Measurements from ENCODE around the gene GPC1. TPM values are rescaled to one million over a fixed set of nuclear protein-coding genes. Genes with fewer than 3 reads are reported as not detected.

Gene GPC1
- total RNA-seq, 1 donor from 2014 or later: 91.4 TPM

- no peaks in the 10 kb centered on the region for H3K36me3 Mint-ChIP-seq (ENCODE audit: insufficient read depth)
- peaks cover 3% of the 10 kb centered on the region for H3K9me3 Mint-ChIP-seq (ENCODE audit: low read depth)
- H3K27me3 Mint-ChIP-seq: peaks cover 12% of the 10 kb centered on the region
- no peak overlapping the region for H3K4me3 Mint-ChIP-seq (ENCODE audit: low read depth)
- H3K27ac Mint-ChIP-seq: no peak overlapping the region
- no peak for TF ChIP-seq CTCF (IDR thresholded peaks at IDR 0.05; ENCODE audit: unreplicated experiment)
- DNase-seq (ENCODE audit: low spot score, unreplicated experiment): no peak
- H3K4me1 Mint-ChIP-seq (ENCODE audit: low read depth): peaks cover 12% of the 10 kb centered on the region
These were observed 4.2 kb upstream of the GPC1 start for GRCh38 chr2:240431271-240431660.

GRCh38 chr2:240431661-240432424 lies 3.6 kb upstream of the GPC1 start:
- TF ChIP-seq CTCF (IDR thresholded peaks at IDR 0.05; ENCODE audit: unreplicated experiment): no peak
- Mint-ChIP-seq H3K9me3 (ENCODE audit: low read depth) (no peaks in the 10 kb centered on the region), H3K4me3 (ENCODE audit: low read depth) (no peak overlapping the region), H3K27me3 (peaks cover 12% of the 10 kb centered on the region), H3K4me1 (ENCODE audit: low read depth) (peaks cover 7% of the 10 kb centered on the region), H3K36me3 (ENCODE audit: insufficient read depth) (no peaks in the 10 kb centered on the region), H3K27ac (no peak overlapping the region)
- DNase-seq (ENCODE audit: low spot score, unreplicated experiment): no peak

- no peaks in the 10 kb centered on the region for H3K36me3 Mint-ChIP-seq (ENCODE audit: insufficient read depth)
- no peak for TF ChIP-seq CTCF (IDR thresholded peaks at IDR 0.05; ENCODE audit: unreplicated experiment)
- no peak for DNase-seq (ENCODE audit: low spot score, unreplicated experiment)
These were observed 3.0 kb upstream of the GPC1 start for GRCh38 chr2:240432430-240432819.

GRCh38 chr2:240432820-240433801 lies 2.4 kb upstream of the GPC1 start:
- Mint-ChIP-seq H3K27me3 (peaks cover 15% of the 10 kb centered on the region), H3K4me1 (ENCODE audit: low read depth) (no peaks in the 10 kb centered on the region), H3K9me3 (ENCODE audit: low read depth) (no peaks in the 10 kb centered on the region), H3K36me3 (ENCODE audit: insufficient read depth) (no peaks in the 10 kb centered on the region), H3K4me3 (ENCODE audit: low read depth) (peak overlapping the region; percentile 55), H3K27ac (no peak overlapping the region)
- no peak for TF ChIP-seq CTCF (IDR thresholded peaks at IDR 0.05; ENCODE audit: unreplicated experiment)
- no peak for DNase-seq (ENCODE audit: low spot score, unreplicated experiment)

More at GRCh38 chr2:240432430-240432819, 3.0 kb upstream of the GPC1 start:
- Mint-ChIP-seq H3K4me1 (ENCODE audit: low read depth) (peaks cover 4% of the 10 kb centered on the region), H3K4me3 (ENCODE audit: low read depth) (no peak overlapping the region), H3K27ac (no peak overlapping the region), H3K9me3 (ENCODE audit: low read depth) (no peaks in the 10 kb centered on the region), H3K27me3 (peaks cover 12% of the 10 kb centered on the region)

- no peak for DNase-seq (ENCODE audit: low spot score, unreplicated experiment)
- no peaks in the 10 kb centered on the region for H3K4me1 Mint-ChIP-seq (ENCODE audit: low read depth)
- no peak for TF ChIP-seq CTCF (IDR thresholded peaks at IDR 0.05; ENCODE audit: unreplicated experiment)
- peak overlapping the region; percentile 74 for H3K4me3 Mint-ChIP-seq (ENCODE audit: low read depth)
- no peaks in the 10 kb centered on the region for H3K9me3 Mint-ChIP-seq (ENCODE audit: low read depth)
- peaks cover 15% of the 10 kb centered on the region for H3K27me3 Mint-ChIP-seq
- H3K36me3 Mint-ChIP-seq (ENCODE audit: insufficient read depth): no peaks in the 10 kb centered on the region
- no peak overlapping the region for H3K27ac Mint-ChIP-seq
These were observed 1.3 kb upstream of the GPC1 start for GRCh38 chr2:240433973-240434727.
